Endodermal cell (in vitro differentiated cells): ENCODE results near the gene CD22. TPM values are rescaled to one million over a fixed set of nuclear protein-coding genes. Genes with fewer than 3 reads are reported as not detected.

Experiments
- DNase-seq: peaks from one replicate; pipeline ENCODE4 v3.0.0-alpha.2; 2017
- H3K27ac ChIP-seq: 2 replicates; pipeline ENCODE4 v1.5.1; 2013; ENCODE audit warnings: mild to moderate bottlenecking, low read depth, low read length, moderate library complexity
- H3K27me3 ChIP-seq: 2 replicates; pipeline ENCODE4 v1.6.1; 2013; ENCODE audit warnings: mild to moderate bottlenecking, low read length, moderate library complexity; ENCODE audit not compliant: insufficient read depth, control insufficient read depth, poor library complexity, severe bottlenecking
- H3K36me3 ChIP-seq: 2 replicates; pipeline ENCODE4 v1.7.0; 2013; ENCODE audit warnings: mild to moderate bottlenecking, low read length, moderate library complexity; ENCODE audit not compliant: control insufficient read depth, insufficient read depth
- H3K4me1 ChIP-seq: one replicate; pipeline ENCODE4 v1.7.0; 2013; ENCODE audit warnings: low read length; ENCODE audit not compliant: control insufficient read depth, insufficient read depth
- H3K4me3 ChIP-seq: 2 replicates; pipeline ENCODE4 v1.5.1; 2013; ENCODE audit warnings: mild to moderate bottlenecking, low read length, moderate library complexity
- H3K9ac ChIP-seq: 2 replicates; pipeline ENCODE4 v1.6.1; 2013; ENCODE audit warnings: mild to moderate bottlenecking, low read length, moderate library complexity; ENCODE audit not compliant: poor library complexity, severe bottlenecking; ENCODE audit errors: extremely low read depth
- H3K9me3 ChIP-seq: 2 replicates; pipeline ENCODE4 v1.6.1; 2013; ENCODE audit warnings: mild to moderate bottlenecking, low read length, moderate library complexity; ENCODE audit not compliant: control insufficient read depth
- H3K27ac Mint-ChIP-seq: 2 replicates; pipeline ENCODE4 v1.8.0; 2020; ENCODE audit warnings: mixed read lengths
- H3K27me3 Mint-ChIP-seq: 2 replicates; pipeline ENCODE4 v1.8.0; 2021; ENCODE audit warnings: mild to moderate bottlenecking, mixed read lengths; ENCODE audit not compliant: insufficient read depth
- H3K36me3 Mint-ChIP-seq: 2 replicates; pipeline ENCODE4 v1.8.0; 2020; ENCODE audit warnings: low read depth, mixed read lengths
- H3K4me1 Mint-ChIP-seq: 2 replicates; pipeline ENCODE4 v1.8.0; 2020; ENCODE audit warnings: mixed read lengths
- H3K4me3 Mint-ChIP-seq: 2 replicates; pipeline ENCODE4 v1.8.0; 2020; ENCODE audit warnings: mild to moderate bottlenecking, moderate library complexity, mixed read lengths
- H3K9me3 Mint-ChIP-seq: 2 replicates; pipeline ENCODE4 v1.8.0; 2020; ENCODE audit warnings: mild to moderate bottlenecking, mixed read lengths
- CTCF ChIP-seq: fragments of 200-600 bp; sonication (generic); conservative IDR thresholded peaks from 2 replicates; pipeline ENCODE4 v1.5.0; 2021; ENCODE audit warnings: antibody characterized with exemption, mild to moderate bottlenecking
- WGBS, 2 experiments: methylation state at CpG; one replicate each; pipeline versions ENCODE4 v1.1.5 to v1.1.7; 2013; ENCODE audit warnings: missing lambda C conversion rate in 2 of 2, mixed read lengths in 1 of 2; ENCODE audit not compliant: insufficient coverage in 1 of 2, insufficient read length in 1 of 2; 5-methylcytosine and 5-hydroxymethylcytosine counted together
- total RNA-seq, 2 donors: library from RNA; stranded (reverse); fragmentation: NEBNext Ultra II Directional in 1 of 2; extraction: Animal tissue kit (Norgen Biotek cat#: 25700) in 1 of 2; gene quantifications; 2 replicates in 1 of 2; 3 replicates in 1 of 2; pipeline ENCODE4 v1.2.1, GENCODE V29; 2021

Gene CD22
- total RNA-seq, 2 donors from 2014 or later: not detected

DNA sequence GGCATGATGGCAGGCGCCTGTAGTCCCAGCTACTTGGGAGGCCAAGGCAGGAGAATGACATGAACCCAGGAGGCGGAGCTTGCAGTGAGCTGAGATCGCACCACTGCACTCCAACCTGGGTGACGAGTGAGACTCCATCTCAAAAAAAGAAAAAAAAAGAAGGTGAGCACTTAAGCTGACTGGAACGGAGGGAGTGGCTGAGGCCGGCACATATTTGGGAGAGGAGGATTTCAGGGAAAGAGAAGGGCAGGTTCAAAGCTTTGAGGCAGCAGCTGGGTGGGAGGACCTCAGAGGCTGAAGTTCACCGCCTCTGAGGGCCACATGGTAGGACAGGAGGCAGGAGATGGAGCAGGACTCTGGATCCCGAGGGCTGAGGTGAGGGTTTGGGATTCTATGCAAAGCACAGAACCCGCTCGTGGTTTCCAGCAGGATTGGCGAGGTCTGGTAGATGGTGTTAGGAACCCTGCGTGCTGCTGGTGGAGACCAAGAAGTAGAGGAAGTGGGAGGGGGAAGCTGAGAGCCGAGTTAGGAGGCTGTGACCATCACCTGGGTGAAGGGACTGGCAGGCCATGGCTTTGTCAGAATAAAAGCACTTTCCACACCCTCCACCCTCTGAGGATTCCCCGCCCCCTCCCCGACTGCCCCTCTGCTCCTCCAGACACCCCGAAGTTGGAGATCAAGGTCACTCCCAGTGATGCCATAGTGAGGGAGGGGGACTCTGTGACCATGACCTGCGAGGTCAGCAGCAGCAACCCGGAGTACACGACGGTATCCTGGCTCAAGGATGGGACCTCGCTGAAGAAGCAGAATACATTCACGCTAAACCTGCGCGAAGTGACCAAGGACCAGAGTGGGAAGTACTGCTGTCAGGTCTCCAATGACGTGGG, 8.4 kb downstream of the CD22 start:
- no peak overlapping the region for H3K27ac Mint-ChIP-seq

GRCh38 chr19:35337984-35338296, 9.0 kb downstream of the CD22 start:
- H3K27me3 Mint-ChIP-seq: peaks cover 4% of the 10 kb centered on the region
- H3K27ac ChIP-seq: no peak overlapping the region
- no peaks in the 10 kb centered on the region for H3K36me3 Mint-ChIP-seq
- peaks cover 2% of the 10 kb centered on the region for H3K4me1 Mint-ChIP-seq
- H3K9me3 Mint-ChIP-seq: no peaks in the 10 kb centered on the region
- DNase-seq: no peak
- no peak overlapping the region for H3K9ac ChIP-seq
- H3K4me3 ChIP-seq: no peak overlapping the region
- no peak overlapping the region for H3K4me3 Mint-ChIP-seq
- H3K27ac Mint-ChIP-seq: no peak overlapping the region
- WGBS, 2 experiments: 88 to 98% methylated on average over 9 to 13 of the region's 13 CpGs
- no peaks in the 10 kb centered on the region for H3K27me3 ChIP-seq
- no peak for TF ChIP-seq CTCF
- H3K36me3 ChIP-seq: no peaks in the 10 kb centered on the region
- no peaks in the 10 kb centered on the region for H3K9me3 ChIP-seq
- no peaks in the 10 kb centered on the region for H3K4me1 ChIP-seq

More for the DNA sequence above, 8.4 kb downstream of the CD22 start:
- Mint-ChIP-seq H3K9me3 (no peaks in the 10 kb centered on the region), H3K36me3 (no peaks in the 10 kb centered on the region), H3K4me1 (peaks cover under 1% of the 10 kb centered on the region), H3K27me3 (peaks cover 2% of the 10 kb centered on the region), H3K4me3 (no peak overlapping the region)
- H3K27ac ChIP-seq: no peak overlapping the region
- DNase-seq: no peak
- 92 to 94% methylated on average over 20 to 25 of the region's 25 CpGs for WGBS, 2 experiments
- no peaks in the 10 kb centered on the region for H3K9me3 ChIP-seq
- no peaks in the 10 kb centered on the region for H3K36me3 ChIP-seq
- H3K4me3 ChIP-seq: no peak overlapping the region
- H3K9ac ChIP-seq: no peak overlapping the region
- no peak for TF ChIP-seq CTCF
- no peaks in the 10 kb centered on the region for H3K27me3 ChIP-seq
- H3K4me1 ChIP-seq: no peaks in the 10 kb centered on the region

GRCh38 chr19:35340431-35340830, 11.4 kb downstream of the CD22 start:
- no peak for TF ChIP-seq CTCF
- Histone ChIP-seq H3K36me3 (no peaks in the 10 kb centered on the region), H3K27ac (no peak overlapping the region), H3K9ac (no peak overlapping the region), H3K9me3 (no peaks in the 10 kb centered on the region), H3K4me3 (no peak overlapping the region), H3K4me1 (no peaks in the 10 kb centered on the region), H3K27me3 (no peaks in the 10 kb centered on the region)
- WGBS, 2 experiments: 88 to 94% methylated on average over 3 to 11 of the region's 11 CpGs
- Mint-ChIP-seq H3K9me3 (no peaks in the 10 kb centered on the region), H3K36me3 (no peaks in the 10 kb centered on the region), H3K27ac (no peak overlapping the region), H3K27me3 (peaks cover 4% of the 10 kb centered on the region), H3K4me1 (peaks cover 2% of the 10 kb centered on the region), H3K4me3 (no peak overlapping the region)
- no peak for DNase-seq
